Activated T-helper 9 cell treated with anti-CD3 and anti-CD28 coated beads, Interleukin-2, amount 50 U/mL, for 16 hours (primary cell): ENCODE data around the gene HOXA13.

Experiments
- DNase-seq: peaks from one replicate; pipeline ENCODE4 v3.0.0-alpha.2; 2020; ENCODE audit warnings: low read depth

HOXA13 gene

GRCh38 chr7:27148031-27148755 is 51.7 kb downstream of the HOXA13 start:
- DNase-seq = no peak

GRCh38 chr7:27147199-27148030 is 52.5 kb downstream of the HOXA13 start, which contains the start of gene HOXA6:
Gene HOXA6, minus strand, starts transcription at chr7:27147774. Its CDS starts 25 bp downstream, at chr7:27147749.
- DNase-seq = no peak

DNA sequence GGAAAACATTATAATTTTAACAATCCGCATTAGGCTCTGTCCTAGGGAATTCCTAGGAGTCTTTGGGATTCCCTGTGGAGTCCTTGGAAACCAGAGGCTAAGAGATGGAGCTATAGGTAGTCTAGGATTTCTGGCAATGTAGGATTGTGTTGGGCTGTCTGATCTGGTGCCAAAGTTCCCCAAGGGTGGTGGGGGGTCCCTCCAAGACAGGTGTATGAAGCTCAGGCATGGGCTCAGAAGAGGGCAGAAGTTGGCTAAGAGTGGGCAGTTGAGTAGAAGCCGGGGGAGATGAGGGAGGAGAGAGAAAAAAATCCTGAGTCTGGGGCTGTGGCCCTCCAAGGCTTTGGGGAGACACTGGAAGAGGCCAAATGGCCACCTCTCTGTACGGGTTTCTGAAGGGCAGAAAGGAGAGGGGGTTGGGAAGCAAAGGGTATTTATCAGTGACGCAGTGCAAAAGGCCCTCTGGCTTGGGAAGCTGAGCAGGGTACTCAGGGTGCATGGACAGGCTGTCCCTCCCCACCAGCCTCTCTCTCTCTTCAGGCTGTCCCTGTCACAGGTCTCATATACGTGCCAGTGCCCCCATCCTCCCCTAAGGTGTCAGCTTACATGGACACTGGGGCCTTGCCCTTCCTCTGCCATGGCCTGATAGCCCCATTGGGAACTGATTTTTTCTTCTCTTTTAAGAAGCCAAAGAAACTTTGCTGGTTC is 53.2 kb downstream of the HOXA13 start:
- DNase-seq = no peak

GRCh38 chr7:27145914-27146412 is 53.9 kb downstream of the HOXA13 start:
- DNase-seq = no peak

- no peak for DNase-seq
Observed at GRCh38 chr7:27145165-27145913, 54.6 kb downstream of the HOXA13 start.

DNA sequence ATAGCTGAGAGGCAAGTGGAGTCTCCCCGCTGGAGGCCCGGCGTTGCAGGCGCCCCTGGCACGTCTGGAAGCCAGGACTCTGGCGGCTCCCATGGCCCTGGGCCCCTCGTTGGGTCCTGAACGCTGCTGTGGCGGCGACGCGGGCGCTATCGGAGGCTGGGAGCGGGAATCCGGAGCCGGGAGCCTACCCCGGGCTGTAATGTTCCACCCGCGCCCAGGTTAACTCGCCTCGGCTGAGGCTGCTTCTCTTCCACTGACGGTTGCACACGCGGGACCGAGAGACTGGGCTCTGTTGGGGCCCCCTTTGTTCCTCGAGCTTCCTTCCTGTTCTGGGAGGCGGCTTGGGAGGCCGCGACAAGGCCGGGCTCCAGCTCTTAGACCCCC is 55.1 kb downstream of the HOXA13 start:
- no peak for DNase-seq
